NCI-H345 treated with DMSO at 0.1 percent for 48 hours (cell line): Measurements from ENCODE around the gene AK6.
A peak's percentile ranks its signal among the peaks of the same experiment; 100 is the strongest.
"Not testable (repeated sequence)": the region's sequence is repeated elsewhere in the genome, so short reads cannot be mapped to it uniquely, and the experiment has no call there.

Experiments used
- DNase-seq: peaks from one replicate; lab custom pipeline; 2025; ENCODE audit not compliant: unreplicated experiment; lab: John Stamatoyannopoulos, UW

Gene AK6

DNA sequence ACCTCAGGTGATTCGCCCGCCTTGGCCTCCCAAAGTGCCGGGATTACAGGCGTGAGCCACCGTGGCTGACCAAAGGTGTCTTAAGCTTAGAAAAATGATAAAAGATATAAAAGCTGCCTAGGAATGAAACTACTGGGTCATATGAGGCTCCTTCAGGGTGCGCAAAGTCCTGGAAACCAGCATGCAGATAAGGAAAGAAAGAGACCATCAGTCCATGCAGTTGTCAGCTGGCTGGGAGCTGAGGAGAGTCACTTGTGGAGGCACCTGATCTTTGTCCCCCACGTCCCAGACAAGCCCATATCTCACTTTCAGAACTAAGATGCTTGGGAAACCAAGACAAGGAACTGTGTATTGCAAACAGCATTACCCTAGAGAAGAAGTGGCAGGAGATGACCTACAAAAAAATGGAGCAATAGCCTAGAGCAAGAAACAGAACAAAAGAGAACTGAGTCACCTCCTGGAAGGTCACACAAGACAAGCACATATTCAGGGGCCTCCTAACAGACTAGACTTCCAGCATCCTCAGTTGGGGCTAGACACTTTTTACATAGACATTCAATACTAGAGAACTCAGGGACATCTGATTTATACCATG, 33.9 kb downstream of the AK6 start:
- DNase-seq = no peak

DNA sequence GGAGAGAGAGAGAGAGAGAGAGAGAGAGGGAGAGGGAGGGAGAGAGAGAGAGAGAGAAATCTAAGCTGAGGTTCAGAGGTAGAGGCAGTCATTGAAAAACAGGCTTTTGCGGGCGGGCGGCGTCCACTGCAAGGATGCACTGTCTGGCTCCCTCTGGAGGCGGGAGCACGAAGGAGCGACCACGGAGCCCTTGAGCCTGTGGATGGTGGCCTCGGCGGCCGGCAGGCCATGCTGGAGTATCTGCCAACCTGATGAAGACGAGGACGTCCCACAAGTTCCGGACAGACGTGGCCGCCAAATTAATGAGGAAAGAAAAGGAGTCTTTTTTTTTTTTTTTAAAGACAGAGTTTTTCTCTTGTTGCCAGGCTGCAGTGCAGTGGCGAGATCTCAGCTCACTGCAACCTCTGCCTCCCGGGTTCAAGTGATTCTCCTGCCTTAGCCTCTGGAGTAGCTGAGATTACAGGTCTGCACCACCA, 34.5 kb downstream of the AK6 start:
- DNase-seq = peak; percentile 15

DNA sequence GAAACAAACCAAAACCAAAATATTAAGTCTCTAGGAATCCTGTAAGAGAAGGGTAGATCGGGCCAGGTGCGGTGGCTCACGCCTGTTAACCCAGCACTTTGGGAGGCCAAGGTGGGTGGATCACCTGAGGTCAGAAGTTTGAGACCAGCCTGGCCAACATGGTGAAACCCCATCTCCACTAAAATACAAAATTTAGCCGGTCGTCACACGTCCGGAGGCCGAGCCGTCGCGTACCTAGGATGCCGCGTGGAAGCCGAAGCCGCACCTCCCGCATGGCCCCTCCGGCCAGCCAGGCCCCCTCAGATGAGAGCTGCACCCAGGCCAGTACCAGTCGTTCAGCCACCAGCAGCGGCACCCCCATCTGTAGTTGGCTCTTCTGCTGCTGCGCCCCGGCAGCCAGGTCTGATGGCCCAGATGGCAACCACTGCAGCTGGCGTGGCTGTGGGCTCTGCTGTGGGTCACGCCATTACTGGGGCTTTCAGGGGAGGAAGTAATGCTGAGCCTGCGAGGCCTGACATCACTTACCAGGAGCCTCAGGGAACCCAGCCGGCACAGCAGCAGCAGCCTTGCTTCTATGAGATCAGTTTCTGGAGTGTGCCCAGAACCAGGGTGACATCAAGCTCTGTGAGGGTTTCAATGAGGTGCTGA, 35.5 kb downstream of the AK6 start:
- DNase-seq = not testable (repeated sequence)

DNA sequence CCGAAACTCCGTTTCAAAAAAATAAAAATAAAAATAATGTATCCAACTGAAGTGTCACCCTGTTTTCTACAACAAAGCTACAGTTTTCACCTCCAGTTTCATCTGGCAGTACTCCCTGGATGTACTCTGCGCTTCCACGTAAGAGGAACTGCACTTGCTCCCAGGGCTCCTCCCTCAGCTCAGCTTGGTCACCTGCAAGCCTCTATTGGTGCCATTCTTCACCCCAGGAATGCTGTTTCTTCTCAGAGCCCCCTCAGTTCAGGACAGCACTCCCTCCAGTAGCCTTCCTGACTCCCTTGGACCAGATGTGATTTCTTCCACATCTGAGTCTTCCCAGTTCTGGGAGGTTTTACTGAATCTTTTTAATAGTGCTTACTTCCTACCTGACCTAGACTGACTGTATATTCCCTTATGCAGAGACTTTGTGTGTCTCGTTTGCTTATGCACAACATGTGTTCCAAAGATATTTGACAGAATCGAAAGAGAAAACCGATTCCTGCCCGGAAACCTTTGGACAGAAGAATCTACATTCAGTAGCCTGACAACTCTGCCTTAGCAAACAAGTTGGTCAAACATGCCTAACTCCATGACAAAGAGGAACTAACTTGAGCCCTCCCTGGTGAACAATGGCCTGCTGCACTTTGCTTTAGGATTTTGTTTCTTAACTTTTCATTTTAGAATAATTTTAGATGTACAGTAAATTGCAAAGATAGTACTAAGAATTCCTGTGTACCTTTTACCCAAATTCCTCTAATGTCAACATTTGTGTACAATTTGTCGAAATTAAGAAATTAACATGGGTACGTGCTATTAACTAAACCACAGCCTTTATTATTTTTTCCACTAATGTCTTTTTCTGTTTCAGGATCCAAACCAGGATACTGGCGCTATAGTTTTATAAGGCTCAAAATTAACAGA, 37.5 kb downstream of the AK6 start:
- DNase-seq = no peak

DNA sequence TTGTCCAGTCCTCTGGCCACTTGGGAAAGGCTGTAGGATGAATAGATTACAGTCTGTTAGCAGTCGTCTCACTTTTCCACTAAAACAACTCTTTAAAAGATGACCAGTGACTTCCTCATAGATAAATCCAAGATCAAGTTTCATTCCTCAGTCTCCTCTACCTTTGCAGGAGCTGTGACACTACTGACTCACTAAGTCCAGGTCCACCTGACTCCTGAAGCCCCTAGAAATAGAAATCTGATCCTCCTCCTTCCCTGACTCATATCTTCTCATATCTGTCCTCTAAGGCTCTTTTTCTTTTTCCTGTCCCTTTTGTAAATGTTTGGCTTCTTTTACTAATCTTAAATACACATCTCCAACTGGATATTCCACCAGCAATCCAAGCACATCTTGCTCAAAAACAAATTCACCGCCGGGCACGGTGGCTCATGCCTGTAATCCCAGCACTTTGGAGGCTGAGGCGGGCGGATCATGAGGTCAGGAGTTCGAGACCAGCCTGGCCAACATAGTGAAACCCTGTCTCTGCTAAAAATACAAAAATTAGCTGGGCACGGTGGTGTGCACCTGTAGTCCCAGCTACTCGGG, 39.3 kb downstream of the AK6 start:
- no peak for DNase-seq

DNA sequence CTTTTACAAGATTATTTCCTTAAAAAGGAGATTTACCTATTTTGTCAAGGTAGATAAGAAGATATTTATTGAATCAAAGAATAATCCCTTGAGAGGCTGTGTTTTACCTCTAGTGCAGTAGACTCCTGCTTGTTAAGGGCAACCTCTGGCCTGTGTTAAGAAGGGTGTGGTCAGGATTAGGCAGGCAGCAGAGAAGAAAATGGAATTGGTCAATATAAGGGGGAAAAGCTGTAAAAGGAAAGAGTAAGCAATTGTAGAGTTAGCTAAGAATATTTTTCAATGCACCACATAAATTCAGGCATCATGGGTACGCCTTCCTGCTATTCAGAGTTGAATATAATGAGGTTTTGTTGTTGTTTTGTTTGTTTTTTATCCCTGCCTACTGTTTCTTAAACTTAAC, 43.0 kb downstream of the AK6 start:
- DNase-seq = no peak

DNA sequence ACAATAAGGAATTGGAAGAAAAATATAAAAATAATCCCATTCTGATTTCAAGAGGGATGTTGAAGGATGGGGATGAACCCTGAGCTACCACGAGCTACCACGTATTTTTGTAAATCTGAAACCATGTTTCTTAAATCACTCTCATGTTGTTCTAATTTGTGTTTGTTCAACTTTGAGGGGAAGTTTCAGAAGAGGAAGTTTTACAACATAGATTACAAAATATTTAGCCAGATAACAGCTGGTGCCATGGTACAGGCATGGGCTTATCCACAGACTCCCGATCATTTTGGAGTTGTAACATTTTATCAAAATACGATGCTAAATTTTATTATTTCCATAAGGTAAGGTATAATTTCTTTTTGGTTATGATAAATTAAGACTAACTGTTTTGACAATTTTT, 51.9 kb downstream of the AK6 start:
- DNase-seq = no peak

DNA sequence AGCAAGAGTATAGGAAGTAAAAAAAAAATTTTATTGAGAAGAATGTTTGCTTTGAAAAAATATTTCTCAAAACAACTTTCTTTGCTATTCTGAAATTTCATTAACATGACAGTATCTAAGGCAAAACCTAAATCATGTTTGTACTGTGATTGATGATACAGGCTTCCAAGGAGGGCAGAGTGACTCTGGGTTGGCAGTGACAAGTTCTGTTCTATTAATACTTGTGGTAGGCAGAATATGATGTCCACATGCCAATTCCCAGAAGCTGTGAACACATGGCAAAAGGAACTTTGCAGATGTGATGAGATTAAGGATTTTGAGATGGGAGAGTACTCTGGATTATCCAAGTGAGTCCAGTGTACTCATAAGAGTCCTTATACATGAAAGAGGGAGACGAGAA, 53.3 kb downstream of the AK6 start:
- DNase-seq = no peak

DNA sequence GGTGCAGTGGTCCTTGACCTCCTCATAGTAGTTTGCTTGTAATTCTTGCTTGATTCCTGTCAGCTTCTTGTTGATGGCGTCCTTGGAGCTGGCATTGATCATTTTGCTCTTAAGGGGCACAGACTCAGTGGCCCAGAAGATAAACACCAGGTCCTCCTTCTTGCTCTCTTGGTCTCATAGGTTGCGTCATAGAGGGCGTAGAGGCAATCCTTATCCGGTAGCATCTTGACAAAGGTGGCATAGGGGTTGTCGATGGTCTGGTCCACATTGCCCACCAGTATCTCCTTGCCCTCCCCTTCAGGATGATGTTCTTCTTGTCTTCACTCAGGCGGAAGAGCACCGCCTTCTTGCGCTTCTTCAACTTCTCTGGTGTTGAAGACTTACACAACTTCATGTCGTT, 55.9 kb downstream of the AK6 start:
- DNase-seq = no peak

DNA sequence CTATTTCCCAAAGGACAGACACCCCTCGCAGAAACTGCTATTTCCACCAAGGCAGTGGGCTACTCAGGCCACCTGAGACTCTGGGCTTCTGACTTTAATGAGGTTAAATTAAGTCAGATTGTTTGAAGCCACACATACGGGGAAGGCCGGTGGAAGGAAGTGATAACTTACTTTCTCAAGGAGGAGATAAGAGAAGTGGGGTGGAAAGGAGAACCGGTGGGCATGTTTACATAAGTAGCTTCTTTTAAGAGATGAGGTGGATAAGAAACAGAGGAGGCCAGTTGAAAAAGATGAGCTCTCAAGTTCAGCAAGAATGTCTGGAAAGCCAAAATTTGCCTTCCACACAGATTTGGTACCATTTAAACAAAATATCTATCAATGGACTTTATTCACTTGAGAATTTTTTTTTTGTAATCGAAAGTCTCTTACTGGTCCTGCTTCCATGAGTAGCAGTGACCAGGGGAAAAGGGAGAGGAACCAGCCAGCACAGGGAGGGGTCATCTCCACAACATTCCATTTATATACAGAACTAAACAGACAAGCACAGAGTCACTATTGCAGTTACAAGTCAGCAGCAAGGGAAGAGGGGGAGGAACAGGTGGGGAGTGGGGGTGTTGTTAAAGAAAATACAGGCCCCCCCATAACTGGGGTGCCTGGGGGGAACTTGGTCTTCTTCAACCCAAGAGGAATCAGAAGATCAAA, 56.7 kb downstream of the AK6 start:
- DNase-seq = no peak

DNA sequence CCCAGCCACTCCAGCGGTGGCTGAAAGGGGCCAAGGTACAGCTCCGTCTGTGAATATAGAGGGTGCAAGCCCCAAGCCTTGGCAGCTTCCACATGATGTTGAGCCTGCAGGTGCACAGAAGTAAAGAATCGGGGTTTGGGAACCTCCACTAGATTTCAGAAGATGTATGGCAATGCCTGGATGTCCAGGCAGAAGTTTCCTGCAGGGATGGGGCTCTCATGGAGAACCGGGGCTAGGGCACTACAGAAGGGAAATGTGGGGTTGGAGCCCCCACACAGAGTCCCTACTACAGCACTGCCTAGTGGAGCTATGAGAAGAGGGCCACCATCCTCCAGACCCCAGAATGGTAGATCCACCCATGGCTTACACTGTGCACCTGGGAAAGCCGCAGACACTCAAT, 59.9 kb downstream of the AK6 start:
- DNase-seq = no peak

DNA sequence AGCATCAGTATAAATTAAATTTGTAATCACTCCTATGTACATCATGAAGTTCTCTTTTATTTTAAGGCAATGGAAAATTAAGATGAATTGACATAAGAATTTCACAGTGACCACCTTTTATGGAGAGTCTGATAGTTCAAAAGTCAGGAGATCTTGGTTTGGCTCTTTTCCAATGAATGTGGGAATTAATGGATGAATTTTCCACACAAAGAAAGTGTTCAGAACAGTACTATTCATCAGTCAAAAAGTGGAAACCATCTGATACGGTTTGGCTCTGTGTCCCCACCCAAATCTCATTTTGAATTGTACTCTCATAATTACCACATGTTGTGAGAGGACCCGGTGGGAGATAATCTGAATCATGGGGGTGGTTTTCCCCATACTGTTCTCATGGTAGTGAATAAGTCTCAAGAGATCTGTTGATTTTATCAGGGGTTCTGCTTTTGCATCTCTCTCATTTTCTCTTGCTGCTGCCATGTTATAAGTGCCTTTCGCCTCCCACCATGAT, 61.2 kb downstream of the AK6 start:
- no peak for DNase-seq

DNA sequence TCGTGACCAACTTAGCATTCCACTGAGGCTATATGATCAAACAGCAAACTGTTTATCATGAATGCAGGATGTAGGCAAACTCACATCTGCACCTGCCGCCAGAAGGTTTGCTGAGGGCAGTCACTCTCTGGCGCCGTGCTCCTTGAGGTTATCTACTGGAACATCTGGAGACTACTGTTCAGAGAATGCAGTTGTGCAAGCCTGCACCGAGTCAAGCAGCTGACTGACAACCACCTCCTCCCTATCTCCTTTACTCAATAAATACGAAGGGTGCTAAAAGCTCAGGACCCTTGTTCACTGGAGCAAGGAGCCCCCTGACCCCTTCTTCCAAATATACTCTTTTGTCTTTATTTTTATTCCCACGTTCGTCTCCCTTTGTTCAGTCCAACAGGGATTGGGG, 63.8 kb downstream of the AK6 start:
- DNase-seq = no peak
